HG02798 (cell line): ENCODE results near the gene GREB1.

Experiments
- ATAC-seq: cut with Tn5 transposase; IDR thresholded peaks from one replicate; pipeline ENCODE4 v1.9.1; 2021; ENCODE audit warnings: mild to moderate bottlenecking; ENCODE audit not compliant: unreplicated experiment, poor library complexity

Gene GREB1

DNA sequence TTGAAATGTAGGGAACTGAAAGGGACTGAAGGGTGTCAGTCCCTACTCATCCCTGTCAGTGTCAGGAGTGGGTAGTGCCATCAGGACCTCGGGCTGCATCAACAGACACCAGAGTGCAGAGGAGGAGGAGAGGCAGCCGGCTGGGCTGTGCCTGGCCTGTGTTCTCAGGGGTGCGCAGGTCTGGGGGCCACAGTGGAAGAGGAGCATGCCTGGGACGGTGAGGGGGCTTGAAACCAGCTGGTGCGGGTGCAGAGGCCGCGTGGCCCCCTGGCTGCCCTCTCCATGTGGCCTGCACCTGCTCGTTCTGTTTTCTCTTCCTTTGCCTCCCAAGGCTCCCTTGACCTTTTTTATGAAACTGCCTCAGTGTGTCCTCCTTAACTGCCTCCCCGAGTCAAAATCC, 94.8 kb downstream of the GREB1 start:
- no peak for ATAC-seq

GRCh38 chr2:11629215-11629614, 95.4 kb downstream of the GREB1 start:
- ATAC-seq: no peak

GRCh38 chr2:11629851-11630250, 96.0 kb downstream of the GREB1 start:
- no peak for ATAC-seq

DNA sequence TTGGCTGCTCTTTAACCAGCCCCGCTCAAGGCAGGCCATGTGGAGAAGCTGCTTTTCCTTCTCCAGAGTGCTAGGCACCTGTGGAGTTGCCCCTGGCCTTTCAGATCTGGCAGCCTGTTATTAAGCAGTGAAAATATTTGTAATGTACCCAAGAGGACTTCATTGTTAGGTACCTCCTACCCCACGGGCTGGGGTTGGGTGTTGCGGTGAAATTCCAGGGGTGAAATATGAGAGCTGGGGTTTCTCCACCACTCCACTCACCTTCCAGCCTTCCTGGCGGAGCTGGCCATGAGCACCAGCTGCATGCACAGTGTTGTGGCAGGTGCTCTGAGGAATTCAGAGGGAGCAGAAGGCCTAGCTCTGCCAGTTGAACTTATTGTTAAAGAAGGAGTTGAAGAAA, 97.0 kb downstream of the GREB1 start:
- ATAC-seq: no peak

GRCh38 chr2:11631462-11631861, 97.6 kb downstream of the GREB1 start:
- no peak for ATAC-seq

DNA sequence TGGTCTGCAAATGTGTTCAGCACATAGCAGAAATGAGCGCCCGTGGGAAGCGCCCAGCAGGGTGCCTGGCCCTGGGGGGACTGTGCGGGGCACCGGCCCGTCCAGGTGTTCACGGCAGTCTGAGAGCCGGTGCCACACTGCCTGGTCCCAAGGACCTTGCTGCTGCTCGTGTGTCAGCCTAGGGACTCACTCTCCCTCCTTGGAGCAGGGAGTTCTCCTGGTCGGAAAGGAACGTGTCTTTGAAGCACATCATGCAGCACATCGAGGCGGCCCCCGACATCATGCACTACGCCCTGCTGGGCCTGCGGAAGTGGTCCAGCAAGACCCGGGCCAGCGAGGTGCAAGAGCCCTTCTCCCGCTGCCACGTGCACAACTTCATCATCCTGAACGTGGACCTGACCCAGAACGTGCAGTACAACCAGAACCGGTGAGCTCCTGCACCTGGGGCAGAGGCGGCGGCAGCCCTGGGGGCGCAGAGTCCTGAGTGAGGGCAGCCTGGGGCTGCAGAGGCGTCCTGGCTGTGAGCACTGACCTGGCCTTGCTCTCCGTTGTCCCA, 100.2 kb downstream of the GREB1 start:
- ATAC-seq: no peak

DNA sequence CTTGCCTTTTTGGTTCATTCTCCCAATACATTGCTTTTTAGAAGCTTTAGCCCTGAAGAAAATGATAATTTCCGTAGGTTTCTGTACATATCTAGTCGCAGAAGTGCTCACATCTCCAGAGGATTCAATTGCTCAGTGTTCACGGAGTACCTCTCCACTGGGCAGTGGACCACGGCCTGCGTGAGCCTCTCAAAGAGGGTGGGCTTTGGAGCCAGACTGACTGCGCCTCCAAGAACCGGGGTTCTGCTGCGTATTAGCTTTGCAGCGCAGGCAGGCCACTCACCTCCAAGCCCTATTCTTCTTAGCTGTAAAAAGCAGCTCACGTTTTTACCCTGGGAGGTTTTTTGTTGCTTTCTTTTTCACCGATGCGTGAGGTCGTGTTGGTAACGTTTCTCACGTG, 100.7 kb downstream of the GREB1 start:
- ATAC-seq: no peak

GRCh38 chr2:11635141-11635540, 101.3 kb downstream of the GREB1 start:
- no peak for ATAC-seq

- no peak for ATAC-seq
Observed at GRCh38 chr2:11636593-11637295, 102.9 kb downstream of the GREB1 start.

- no peak for ATAC-seq
Observed at GRCh38 chr2:11637546-11637945, 103.7 kb downstream of the GREB1 start.

- ATAC-seq: no peak
Observed at GRCh38 chr2:11639503-11639902, 105.7 kb downstream of the GREB1 start.

DNA sequence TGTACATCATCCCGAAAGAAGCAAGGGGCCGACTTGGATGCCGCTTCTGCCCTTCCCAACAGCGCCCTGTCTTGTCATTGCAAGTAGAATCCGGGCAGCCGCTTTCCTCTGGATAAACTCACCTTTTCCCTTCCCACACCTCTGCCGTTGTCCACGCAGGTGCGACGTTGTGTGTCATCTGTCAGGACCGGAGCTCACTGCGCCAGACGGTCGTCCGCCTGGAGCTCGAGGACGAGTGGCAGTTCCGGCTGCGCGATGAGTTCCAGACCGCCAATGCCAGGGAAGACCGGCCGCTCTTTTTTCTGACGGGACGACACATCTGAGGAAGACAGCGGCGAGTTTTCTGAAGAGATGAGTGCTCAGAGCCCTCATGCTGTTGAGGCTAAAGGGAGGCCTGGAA, 106.3 kb downstream of the GREB1 start:
- ATAC-seq: no peak

DNA sequence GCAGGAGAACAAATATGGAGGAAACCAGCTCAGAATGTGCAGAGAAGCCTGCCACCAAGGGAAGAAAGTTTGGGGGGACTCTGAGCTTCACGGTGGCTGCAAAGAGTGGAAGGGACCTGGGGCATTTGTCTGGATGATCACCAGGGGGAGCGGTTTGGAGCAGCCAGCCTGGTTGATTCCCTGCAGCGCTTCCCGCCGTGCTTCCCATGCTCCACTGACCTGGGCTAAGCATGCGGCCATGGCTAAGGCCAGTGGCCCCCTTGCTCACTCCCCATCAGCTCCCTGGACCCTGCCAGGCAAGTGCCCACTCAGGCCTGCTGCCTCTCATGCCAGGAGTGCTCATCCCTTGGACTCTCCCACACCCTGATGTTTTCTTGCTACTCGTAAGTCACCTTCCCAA, 109.1 kb downstream of the GREB1 start:
- no peak for ATAC-seq

DNA sequence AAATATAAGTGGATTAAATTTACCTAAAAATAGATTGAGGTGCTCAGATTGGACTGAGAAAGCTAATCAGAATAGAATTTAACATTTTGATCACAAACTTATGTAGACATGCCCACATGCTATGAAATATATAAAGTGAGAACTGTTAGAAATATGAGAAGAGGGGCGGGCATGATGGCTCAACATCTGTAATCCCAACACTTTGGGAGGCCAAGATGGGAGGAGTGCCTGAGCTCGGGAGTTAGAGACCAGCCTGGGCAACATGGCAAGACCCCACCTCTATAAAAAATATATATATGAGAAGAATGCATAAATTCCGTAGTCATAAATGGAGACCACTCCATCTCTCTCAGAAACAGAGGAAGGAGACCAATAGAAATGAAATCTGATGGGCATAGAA, 110.4 kb downstream of the GREB1 start:
- ATAC-seq: no peak

DNA sequence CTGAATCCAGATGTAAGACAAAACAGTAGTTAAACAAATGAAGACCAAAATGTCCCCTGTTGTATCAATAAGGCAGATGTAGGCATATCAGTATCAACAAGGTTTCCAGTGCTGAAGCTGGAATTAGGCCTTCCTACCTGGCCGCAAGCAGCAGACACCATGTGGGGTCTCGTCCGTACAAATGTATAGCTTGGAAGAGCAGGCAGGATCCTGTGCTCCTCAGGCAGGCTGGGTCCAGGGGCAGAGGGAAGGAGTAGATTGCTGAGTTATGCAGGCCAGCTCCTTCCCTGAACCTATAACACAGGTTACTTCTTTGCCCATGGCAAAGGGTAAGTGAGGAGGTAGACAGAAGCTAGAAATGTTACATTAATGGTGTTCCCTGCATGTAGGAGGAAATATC, 112.7 kb downstream of the GREB1 start:
- ATAC-seq: no peak

GRCh38 chr2:11647834-11648600, 114.2 kb downstream of the GREB1 start:
- no peak for ATAC-seq

DNA sequence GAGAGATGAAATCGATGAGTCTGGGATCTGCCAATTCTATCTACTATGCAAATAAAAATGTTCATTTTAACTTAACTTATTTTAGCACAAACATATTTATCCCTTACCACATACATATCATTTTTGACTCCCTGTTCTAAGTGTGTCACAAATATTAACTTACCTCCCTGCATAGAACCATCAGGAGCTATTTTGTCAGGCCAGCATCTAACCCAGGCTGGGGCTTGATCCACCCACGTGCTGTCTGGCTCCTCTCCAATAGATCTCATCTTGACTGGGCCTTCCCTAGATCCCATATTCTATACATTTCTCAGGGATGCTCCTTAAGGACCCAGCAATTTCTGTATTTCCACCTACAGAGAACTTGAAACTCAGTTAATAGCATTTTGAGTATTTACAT, 115.2 kb downstream of the GREB1 start:
- ATAC-seq: no peak

DNA sequence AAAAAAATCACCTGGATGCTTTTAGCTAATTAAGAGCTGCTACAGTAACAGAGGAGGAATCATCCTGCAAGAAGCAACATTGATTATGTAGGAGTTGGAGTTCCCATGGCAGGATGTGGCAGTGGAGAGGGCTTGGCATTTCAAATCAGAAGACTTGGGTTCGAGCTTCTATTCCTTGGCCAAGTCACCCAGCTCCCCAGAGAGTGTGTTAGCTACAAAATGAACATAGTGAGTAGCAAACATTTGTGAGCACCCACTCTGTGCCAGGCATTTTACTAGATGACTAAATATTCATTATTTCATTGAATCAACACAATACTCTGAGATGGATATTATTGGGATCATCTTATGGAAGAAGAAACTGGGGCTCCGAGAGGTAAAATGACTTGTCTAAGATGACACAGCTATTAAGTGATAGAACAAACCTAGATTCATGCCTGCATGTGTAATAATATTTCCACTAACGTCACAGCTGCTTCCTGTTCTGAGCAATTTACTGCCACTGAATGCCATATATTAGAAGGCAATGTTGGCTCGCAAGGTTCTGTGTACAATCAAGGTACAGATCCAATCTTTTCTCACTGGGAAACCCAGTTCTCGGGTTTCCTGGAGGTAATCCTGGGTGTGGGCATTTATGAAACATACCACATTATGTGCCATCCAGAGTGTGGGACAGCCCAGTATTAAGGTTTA, 118.2 kb downstream of the GREB1 start:
- ATAC-seq: no peak

- ATAC-seq: no peak
Observed at GRCh38 chr2:11652553-11652952, 118.7 kb downstream of the GREB1 start.

DNA sequence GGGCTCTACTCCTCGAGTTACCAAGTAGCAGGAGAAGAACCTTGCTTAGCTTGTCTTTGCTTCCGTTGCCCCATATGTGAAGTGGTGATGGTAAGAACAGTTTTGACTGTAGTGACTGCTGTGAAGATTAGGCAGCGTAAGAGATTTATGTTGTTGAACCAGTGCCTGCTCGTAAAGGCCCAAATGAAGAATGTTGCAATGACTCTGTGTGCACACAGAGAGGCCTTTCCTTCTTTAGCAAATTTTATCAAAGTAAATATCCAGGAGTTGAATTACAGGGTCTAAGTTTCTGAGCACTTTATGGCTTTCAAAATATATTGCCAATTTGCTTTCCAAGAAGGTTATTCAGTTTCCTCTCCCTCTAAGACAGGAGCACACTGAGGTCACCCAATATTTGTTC, 121.7 kb downstream of the GREB1 start:
- ATAC-seq: no peak

GRCh38 chr2:11656252-11656651, 122.4 kb downstream of the GREB1 start:
- ATAC-seq: no peak
